GM18505 (cell line): ENCODE results near the gene HSBP1L1.
"Not testable (repeated sequence)": the region's sequence is repeated elsewhere in the genome, so short reads cannot be mapped to it uniquely, and the experiment has no call there.

Source experiments
- ATAC-seq: cut with Tn5 transposase; IDR thresholded peaks from one replicate; pipeline ENCODE4 v1.9.1; 2021; ENCODE audit not compliant: unreplicated experiment
- POLR2A ChIP-seq: IDR thresholded peaks from 4 replicates; pipeline ENCODE4 v1.6.1; 2011; ENCODE audit warnings: borderline replicate concordance; ENCODE audit not compliant: insufficient read depth, insufficient read length; ENCODE audit errors: extremely low read depth

Gene HSBP1L1

DNA sequence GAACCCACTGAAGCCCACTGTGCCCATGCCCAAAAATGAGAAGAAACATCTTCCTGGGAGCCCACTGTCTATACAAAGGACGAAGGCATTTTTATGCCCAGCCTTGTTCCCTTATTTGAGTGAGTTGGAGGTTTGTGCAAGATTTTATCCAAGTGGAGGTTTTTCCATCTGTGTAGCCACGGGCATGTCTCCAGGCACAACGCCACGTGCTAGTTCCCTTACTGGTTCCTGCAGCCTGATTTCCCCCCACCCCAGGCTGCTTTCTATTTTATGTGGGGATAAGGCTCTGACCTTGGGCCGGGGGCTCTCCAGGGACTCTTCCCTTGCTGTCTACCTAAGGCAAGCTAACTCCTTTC is 46.1 kb downstream of the HSBP1L1 start:
- ATAC-seq = no peak

DNA sequence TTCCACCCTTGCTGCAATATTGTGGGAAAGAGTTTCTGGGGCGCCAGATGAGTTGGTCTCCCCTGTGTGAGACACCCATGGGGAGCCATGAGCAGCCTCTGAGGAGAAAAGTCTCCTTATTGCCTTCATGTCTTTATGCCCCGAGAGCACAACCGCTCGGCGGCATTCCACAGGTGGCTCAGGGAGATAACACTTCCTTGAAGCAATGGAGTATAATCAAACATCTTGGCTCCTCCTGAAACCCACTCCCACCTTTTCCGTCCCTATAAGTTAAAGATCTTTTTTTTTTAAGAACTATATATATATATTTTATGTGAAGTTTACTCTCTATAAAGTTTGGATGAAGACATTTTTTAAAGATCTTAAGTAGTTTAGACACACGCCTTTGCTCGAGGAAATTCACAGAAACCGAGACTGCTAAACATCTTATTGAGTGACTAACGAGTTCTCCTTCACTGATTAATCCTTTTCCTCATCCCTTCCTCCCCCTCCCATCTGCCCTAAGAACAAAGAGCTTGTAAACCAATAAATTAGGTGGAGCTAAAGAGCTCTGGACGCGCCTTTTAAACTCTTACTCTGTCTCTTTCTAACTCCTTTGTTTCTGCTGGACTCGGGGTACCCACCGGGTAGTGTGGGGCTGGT is 47.2 kb downstream of the HSBP1L1 start:
- ATAC-seq = not testable (repeated sequence)

More for the DNA sequence above, 46.1 kb downstream of the HSBP1L1 start:
- TF ChIP-seq POLR2A = no peak

GRCh38 chr18:80012714-80013113 is 48.3 kb downstream of the HSBP1L1 start:
- no peak for ATAC-seq
- no peak for TF ChIP-seq POLR2A
